Osteoblast (primary cell): ENCODE results near the gene NIPBL. TPM values are rescaled to one million over a fixed set of nuclear protein-coding genes. Genes with fewer than 3 reads are reported as not detected.
A peak's percentile ranks its signal among the peaks of the same experiment; 100 is the strongest.

Experiments
- DNase-seq: peaks from one replicate; pipeline ENCODE4 v3.0.0; 2011; ENCODE audit warnings: low spot score, mixed read lengths; ENCODE audit not compliant: insufficient read length; ENCODE audit errors: missing footprints
- H2AFZ ChIP-seq: 2 replicates; pipeline ENCODE4 v1.6.0; 2011; ENCODE audit warnings: mild to moderate bottlenecking, low read length
- H3K27ac ChIP-seq: 2 replicates; pipeline ENCODE4 v1.5.1; 2011; ENCODE audit warnings: mild to moderate bottlenecking, low read depth, low read length, moderate library complexity
- H3K27me3 ChIP-seq: 2 replicates; pipeline ENCODE4 v1.6.0; 2012; ENCODE audit warnings: mild to moderate bottlenecking, control low read depth, inconsistent platforms, low read length, moderate library complexity; ENCODE audit not compliant: insufficient read depth
- H3K36me3 ChIP-seq: 2 replicates; pipeline ENCODE4 v1.5.1; 2011; ENCODE audit warnings: mild to moderate bottlenecking, low read length, control low read depth, moderate library complexity; ENCODE audit not compliant: insufficient read depth
- H3K4me1 ChIP-seq: 2 replicates; pipeline ENCODE4 v1.5.1; 2011; ENCODE audit warnings: mild to moderate bottlenecking, low read length, control low read depth, moderate library complexity; ENCODE audit not compliant: insufficient read depth
- H3K4me2 ChIP-seq: 2 replicates; pipeline ENCODE4 v1.6.0; 2011; ENCODE audit warnings: mild to moderate bottlenecking, low read length; ENCODE audit not compliant: insufficient read depth
- H3K4me3 ChIP-seq: fragments of 200-600 bp; sonication (generic); 3 replicates; pipeline ENCODE4 v1.5.1; 2012; ENCODE audit warnings: mild to moderate bottlenecking, low read length, inconsistent platforms; ENCODE audit not compliant: insufficient read depth
- H3K79me2 ChIP-seq: 2 replicates; pipeline ENCODE4 v1.6.0; 2012; ENCODE audit warnings: mild to moderate bottlenecking, low read length, control low read depth, inconsistent platforms; ENCODE audit not compliant: insufficient read depth
- H3K9me3 ChIP-seq: 2 replicates; pipeline ENCODE4 v1.5.1; 2011; ENCODE audit warnings: low read depth, low read length, control low read depth
- H4K20me1 ChIP-seq: 2 replicates; pipeline ENCODE4 v1.6.0; 2012; ENCODE audit warnings: mild to moderate bottlenecking, low read length, control low read depth; ENCODE audit not compliant: insufficient read depth
- total RNA-seq: library from RNA; depleted of rRNA; stranded (reverse); fragments of >200 nt; gene quantifications from 2 replicates; pipeline ENCODE4 v1.2.3, GENCODE V29; 2012
- TF ChIP-seq, protein P1 (sequence below): IDR thresholded peaks from 2 replicates; pipeline ENCODE4 v1.5.1; 2011; ENCODE audit warnings: mild to moderate bottlenecking, low read depth, low read length, moderate library complexity; ENCODE audit errors: extremely low read depth

NIPBL gene
- total RNA-seq, 1 donor = 22.8 TPM

DNA sequence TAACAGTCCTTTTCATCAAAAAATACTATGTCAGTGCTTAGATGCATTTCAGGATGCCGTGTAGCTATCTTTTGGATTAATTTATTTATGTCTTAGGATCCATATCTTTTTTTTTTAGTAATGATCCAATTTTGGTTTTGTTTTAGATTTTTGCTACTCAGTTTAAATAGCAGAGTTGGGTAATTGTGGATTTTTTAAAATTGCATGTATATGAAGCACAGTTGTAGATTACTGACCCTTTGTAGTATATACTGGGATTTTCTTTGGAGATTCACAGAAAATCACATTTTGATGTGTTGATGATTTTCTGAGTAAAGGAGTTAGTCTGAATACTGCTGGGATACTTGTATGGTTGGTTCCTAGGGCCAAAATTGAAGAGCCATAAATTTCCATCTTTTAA lies 111.8 kb downstream of the NIPBL start:
- Histone ChIP-seq H3K27ac (no peak overlapping the region), H3K4me2 (no peak overlapping the region), H3K4me3 (no peak overlapping the region), H3K4me1 (no peaks in the 10 kb centered on the region), H3K9me3 (no peaks in the 10 kb centered on the region), H2AFZ (no peak overlapping the region), H3K36me3 (peaks cover 10% of the 10 kb centered on the region), H3K79me2 (peaks cover 39% of the 10 kb centered on the region), H3K27me3 (no peaks in the 10 kb centered on the region), H4K20me1 (peaks cover 3% of the 10 kb centered on the region)
- TF ChIP-seq, protein P1, sequence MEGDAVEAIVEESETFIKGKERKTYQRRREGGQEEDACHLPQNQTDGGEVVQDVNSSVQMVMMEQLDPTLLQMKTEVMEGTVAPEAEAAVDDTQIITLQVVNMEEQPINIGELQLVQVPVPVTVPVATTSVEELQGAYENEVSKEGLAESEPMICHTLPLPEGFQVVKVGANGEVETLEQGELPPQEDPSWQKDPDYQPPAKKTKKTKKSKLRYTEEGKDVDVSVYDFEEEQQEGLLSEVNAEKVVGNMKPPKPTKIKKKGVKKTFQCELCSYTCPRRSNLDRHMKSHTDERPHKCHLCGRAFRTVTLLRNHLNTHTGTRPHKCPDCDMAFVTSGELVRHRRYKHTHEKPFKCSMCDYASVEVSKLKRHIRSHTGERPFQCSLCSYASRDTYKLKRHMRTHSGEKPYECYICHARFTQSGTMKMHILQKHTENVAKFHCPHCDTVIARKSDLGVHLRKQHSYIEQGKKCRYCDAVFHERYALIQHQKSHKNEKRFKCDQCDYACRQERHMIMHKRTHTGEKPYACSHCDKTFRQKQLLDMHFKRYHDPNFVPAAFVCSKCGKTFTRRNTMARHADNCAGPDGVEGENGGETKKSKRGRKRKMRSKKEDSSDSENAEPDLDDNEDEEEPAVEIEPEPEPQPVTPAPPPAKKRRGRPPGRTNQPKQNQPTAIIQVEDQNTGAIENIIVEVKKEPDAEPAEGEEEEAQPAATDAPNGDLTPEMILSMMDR = no peak
- no peak for DNase-seq

- no peak for DNase-seq
- Histone ChIP-seq H3K4me1 (no peaks in the 10 kb centered on the region), H3K27me3 (no peaks in the 10 kb centered on the region), H4K20me1 (no peaks in the 10 kb centered on the region), H3K79me2 (no peaks in the 10 kb centered on the region), H2AFZ (no peak overlapping the region), H3K9me3 (no peaks in the 10 kb centered on the region), H3K4me2 (no peak overlapping the region), H3K36me3 (peaks cover 24% of the 10 kb centered on the region), H3K27ac (no peak overlapping the region), H3K4me3 (no peak overlapping the region)
- TF ChIP-seq, protein P1 = no peak
These were observed 122.0 kb downstream of the NIPBL start for GRCh38 chr5:36998578-36998977.

- Histone ChIP-seq H3K36me3 (peaks cover 33% of the 10 kb centered on the region), H3K79me2 (no peaks in the 10 kb centered on the region), H3K27ac (no peak overlapping the region), H3K9me3 (no peaks in the 10 kb centered on the region), H3K4me2 (no peak overlapping the region), H3K4me3 (no peak overlapping the region), H4K20me1 (no peaks in the 10 kb centered on the region), H3K4me1 (peaks cover 5% of the 10 kb centered on the region), H2AFZ (no peak overlapping the region), H3K27me3 (no peaks in the 10 kb centered on the region)
- TF ChIP-seq, protein P1 = no peak
- DNase-seq = no peak
These were observed 125.7 kb downstream of the NIPBL start for GRCh38 chr5:37002176-37002751.

DNA sequence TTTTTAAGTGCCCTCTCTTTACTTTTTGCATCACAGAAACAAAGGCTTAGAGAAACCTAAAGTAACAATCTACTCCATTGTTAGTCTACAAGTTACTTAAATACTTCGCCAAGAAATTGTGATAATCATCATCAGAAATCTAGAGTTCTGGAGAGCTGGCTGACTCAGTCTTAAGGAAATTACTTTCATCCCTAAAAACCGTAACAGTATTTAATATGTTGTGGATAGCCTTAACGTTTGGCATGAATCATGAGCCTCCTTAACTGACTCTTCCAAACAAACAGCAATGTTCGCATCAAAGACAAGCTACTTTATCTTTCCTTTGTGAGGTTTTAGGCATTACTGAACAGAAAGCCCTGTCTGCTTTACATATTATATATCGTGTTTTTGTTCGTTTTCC lies 128.7 kb downstream of the NIPBL start:
- Histone ChIP-seq H3K36me3 (peaks cover 45% of the 10 kb centered on the region), H3K27me3 (no peaks in the 10 kb centered on the region), H3K4me3 (no peak overlapping the region), H2AFZ (no peak overlapping the region), H3K79me2 (no peaks in the 10 kb centered on the region), H3K4me1 (peaks cover 5% of the 10 kb centered on the region), H3K27ac (peak overlapping the region; percentile 4), H4K20me1 (no peaks in the 10 kb centered on the region), H3K4me2 (peak overlapping the region; percentile 39), H3K9me3 (no peaks in the 10 kb centered on the region)
- DNase-seq = no peak
- TF ChIP-seq, protein P1 = no peak
